Stromal cell of bone marrow (primary cell): ENCODE results near the gene PRR12.
"Not testable (repeated sequence)": the region's sequence is repeated elsewhere in the genome, so short reads cannot be mapped to it uniquely, and the experiment has no call there.

Experiments
- DNase-seq: peaks from one replicate; pipeline ENCODE4 v3.0.0-alpha.2; 2012; ENCODE audit warnings: low read depth

Gene PRR12

GRCh38 chr19:49624967-49625910, 34.3 kb downstream of the PRR12 start:
- no peak for DNase-seq

GRCh38 chr19:49626226-49626625, 35.2 kb downstream of the PRR12 start:
- DNase-seq = no peak

GRCh38 chr19:49629659-49630058, 38.7 kb downstream of the PRR12 start:
- no peak for DNase-seq

DNA sequence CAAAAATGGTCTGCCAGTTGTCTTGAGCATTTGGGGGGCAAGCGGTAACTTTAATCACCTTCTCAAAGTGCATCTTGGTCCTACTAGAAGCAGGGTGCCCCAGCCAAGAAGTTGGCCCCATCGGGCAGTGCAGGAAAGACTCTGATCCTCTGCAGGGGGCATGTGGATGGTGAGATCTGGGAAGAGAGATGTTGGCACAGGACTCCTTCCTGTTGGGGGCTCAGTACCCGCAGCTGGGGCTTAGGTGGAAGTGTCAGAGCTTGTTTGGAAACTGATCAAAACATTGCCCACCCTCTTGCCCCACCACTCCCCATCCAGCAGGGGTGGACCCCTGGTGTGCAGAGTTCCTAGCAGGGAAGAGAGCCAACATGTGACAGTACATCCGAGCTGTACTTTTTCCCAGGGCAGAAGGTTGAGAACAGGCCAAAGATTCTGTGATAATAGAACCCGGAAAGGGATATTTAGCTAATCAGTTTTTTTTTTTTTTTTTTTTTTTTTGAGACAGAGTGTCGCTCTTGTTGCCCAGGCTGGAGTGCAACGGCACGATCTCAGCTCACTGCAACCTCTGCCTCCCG, 40.1 kb downstream of the PRR12 start:
- no peak for DNase-seq

- no peak for DNase-seq
Measured at GRCh38 chr19:49631610-49632192, 40.7 kb downstream of the PRR12 start.

DNA sequence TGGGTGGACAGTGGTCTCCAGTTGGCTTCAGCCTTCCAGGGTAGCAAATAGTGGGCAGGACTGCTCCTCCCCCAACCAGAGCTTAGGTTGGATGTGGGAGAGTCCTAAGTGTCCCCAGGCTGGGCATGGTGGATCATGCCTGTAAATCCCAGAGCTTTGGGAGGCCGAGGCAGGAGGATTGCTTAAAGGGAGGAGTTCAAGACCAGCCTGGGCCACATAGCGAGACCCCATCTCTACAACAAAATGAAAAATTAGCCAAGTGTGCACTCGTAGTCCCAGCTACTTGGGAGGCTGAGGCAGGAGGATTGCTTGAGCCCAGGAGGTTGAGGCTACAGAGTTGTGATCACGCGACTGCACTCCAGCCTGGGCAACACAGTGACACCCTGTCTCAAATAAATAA, 41.6 kb downstream of the PRR12 start:
- no peak for DNase-seq

- DNase-seq = not testable (repeated sequence)
Measured at GRCh38 chr19:49633273-49633672, 42.3 kb downstream of the PRR12 start.

DNA sequence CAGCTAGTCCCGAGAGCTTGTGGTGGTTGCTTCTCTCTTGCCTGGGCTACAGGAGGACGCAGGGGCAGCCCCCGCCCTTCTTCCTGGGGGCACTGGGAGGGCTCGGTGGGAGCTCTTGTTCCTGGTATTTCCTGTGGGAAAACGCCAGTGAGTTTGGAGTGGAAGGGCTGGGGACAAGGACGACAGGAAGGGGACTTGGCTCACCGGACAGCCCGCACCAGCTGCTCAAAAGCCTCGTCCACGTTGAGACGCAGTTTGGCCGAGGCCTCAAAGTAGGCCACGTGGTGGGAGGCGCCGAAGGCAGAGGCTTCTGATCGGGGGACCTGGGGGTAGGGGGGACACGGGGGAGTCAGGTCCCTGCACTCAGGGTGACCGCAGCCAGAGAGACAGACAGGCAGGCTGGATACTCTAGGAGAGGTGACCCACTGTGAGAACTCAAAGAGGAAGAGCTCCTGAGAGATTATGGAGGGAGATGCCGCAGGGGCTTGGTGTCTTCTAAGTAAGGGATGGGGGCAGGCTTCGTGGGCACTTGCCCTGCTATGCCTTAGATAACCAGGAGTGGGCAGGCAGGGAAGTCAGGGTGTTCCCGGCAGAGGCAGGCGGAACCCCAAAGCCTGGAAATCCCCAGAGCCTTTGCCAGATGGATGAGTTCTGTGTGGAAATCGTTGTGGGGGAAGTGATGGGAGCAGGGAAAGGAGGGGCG, 44.7 kb downstream of the PRR12 start:
- no peak for DNase-seq

GRCh38 chr19:49636233-49636932, 45.4 kb downstream of the PRR12 start:
- DNase-seq = no peak

DNA sequence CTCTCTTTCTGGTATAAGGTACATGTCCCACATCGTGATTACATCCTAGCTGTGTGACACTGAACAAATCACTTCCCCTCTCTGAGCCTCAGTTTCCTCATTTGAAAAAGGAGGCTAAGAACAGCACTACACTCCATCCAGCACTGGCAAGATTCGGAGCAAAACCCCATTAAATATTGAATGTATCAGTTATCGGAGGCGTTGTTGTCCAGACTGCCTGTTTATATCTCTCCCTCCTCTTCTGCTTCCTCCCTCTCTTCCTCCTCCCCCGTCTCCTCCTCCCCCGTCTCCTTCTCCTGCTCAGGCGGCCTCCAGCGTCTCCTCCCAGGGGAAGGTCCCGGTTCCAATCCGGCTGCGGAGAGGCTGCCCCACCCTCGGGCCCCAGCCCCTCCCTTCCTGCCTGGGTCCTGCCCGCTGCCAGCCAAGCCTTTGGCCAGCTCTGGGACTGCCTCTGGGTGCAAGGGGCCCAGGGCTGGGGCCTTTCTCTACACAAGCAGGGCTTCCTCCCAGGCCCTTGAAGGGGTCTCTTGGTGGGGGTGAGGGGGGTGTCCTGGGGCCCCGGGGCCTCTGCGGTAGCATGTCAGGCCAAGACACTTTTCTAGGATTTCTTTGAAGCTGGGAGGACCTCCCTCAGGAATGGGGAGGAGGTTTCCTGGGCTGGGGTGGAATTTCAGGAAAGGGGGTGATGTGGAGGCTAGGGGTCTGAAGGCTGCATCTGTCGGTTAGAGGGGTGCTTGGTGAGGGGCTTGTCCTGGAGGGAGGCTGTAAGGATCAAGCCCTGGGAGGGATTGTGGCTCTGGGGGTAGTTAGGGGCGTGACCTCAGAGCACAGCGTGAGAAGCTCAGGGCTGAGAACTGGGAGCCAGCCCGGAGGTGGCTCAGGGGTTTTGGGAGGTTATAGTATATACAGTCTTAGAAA, 47.1 kb downstream of the PRR12 start:
- peak; percentile 70 for DNase-seq

DNA sequence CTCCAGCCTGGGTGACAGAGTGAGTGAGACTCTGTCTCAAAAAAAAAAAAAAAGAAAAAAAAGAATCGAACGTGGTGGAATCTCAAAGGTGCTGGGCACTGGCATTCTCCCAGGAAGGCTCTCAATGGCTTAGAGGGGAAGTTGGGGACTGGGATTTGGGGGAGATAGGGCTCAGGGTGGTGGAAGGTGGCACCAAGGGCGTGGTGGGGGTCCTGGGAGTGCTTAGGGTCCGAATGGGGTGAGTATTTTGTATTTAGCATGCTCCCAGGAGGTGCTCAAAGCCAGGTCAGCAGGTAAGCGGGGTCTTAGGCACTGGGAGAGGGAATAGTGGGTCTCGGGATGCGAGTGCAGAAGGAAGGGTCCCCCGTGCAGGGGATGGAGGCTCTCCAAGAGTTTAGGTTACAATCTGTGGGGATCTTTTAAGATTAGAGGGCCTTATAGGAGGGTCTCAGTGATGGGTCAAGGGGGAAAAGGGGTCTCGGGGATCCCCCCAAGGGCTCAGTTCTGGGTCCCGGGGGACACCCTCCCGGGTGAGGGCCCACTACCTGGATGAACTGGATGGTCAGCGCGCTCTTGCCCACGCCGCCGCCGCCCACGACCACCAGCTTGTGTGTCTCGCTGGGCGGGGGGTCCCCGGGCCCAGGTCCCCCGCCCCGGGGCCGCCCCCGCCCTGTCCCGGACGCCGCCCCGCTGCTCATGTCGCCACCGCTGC, 48.6 kb downstream of the PRR12 start:
- no peak for DNase-seq

GRCh38 chr19:49640113-49640898, 49.3 kb downstream of the PRR12 start, which contains the start of gene RRAS:
Gene RRAS, minus strand, starts transcription at chr19:49640143. Its CDS starts 45 bp downstream, at chr19:49640098.
- peak; percentile 100 for DNase-seq

- peak; percentile 99 for DNase-seq
Measured at GRCh38 chr19:49641688-49642491, 50.9 kb downstream of the PRR12 start, which contains the start of gene SCAF1. Gene SCAF1, plus strand, starts transcription at chr19:49642209. Its CDS starts 2,818 bp downstream, at chr19:49645027.

DNA sequence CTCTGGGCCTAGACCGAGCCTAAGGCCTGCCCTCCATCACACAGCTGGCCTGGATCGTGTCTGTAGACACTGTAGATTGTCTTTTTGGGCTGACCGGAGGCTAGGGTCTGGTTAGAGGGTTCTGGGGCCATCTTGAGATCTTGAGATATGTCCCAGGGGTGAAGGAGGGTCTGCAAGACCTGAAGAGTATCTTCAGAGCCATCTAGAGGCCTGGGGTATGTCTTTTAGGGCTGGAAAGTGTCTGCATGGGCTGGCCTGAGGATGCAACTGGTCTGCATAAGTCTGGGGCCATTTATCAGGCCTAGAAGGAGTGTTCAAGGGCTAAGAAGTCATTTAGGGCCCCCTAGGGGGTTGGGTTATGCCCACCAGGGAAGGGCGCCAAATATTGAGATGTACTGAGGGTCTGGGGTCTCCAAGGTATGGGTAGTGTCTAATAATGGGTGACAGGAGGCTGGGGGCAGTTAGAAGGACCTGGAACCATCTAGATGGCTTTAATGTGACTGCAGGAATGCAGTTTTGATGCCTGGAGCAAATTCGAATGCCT, 51.6 kb downstream of the PRR12 start:
- DNase-seq = no peak

GRCh38 chr19:49643466-49643865, 52.5 kb downstream of the PRR12 start:
- DNase-seq = no peak

- no peak for DNase-seq
Measured at GRCh38 chr19:49645592-49645991, 54.6 kb downstream of the PRR12 start.

GRCh38 chr19:49645995-49646394, 55.0 kb downstream of the PRR12 start:
- no peak for DNase-seq

- DNase-seq = no peak
Measured at GRCh38 chr19:49646586-49646985, 55.6 kb downstream of the PRR12 start.
